GM19372 (cell line): ENCODE measurements around the gene MED25.
"Not testable (repeated sequence)": the region's sequence is repeated elsewhere in the genome, so short reads cannot be mapped to it uniquely, and the experiment has no call there.

ENCODE experiments used
- ATAC-seq: cut with Tn5 transposase; IDR thresholded peaks from one replicate; pipeline ENCODE4 v1.9.1; 2021; ENCODE audit warnings: mild to moderate bottlenecking, low read depth, moderate library complexity; ENCODE audit not compliant: unreplicated experiment

MED25 gene

GRCh38 chr19:49812997-49813861, 4.9 kb upstream of the MED25 start, which contains the start of gene FUZ:
Gene FUZ, minus strand, starts transcription at chr19:49813292. Its CDS starts 186 bp downstream, at chr19:49813106.
- ATAC-seq, result peak; percentile 62

- no peak for ATAC-seq
Measured at GRCh38 chr19:49814010-49814409, 4.1 kb upstream of the MED25 start.

- ATAC-seq, result no peak
Measured at GRCh38 chr19:49816590-49816989, 1.5 kb upstream of the MED25 start.

- no peak for ATAC-seq
Measured at GRCh38 chr19:49818649-49819370, 721 bp downstream of the MED25 start.

GRCh38 chr19:49819452-49820115, 1.5 kb downstream of the MED25 start:
- ATAC-seq, result not testable (repeated sequence)

GRCh38 chr19:49820125-49820524, 2.0 kb downstream of the MED25 start:
- ATAC-seq, result no peak

GRCh38 chr19:49823472-49823871, 5.4 kb downstream of the MED25 start:
- ATAC-seq, result no peak

- no peak for ATAC-seq
Measured at GRCh38 chr19:49824662-49825061, 6.6 kb downstream of the MED25 start.

- no peak for ATAC-seq
Measured at GRCh38 chr19:49827034-49827433, 8.9 kb downstream of the MED25 start.

GRCh38 chr19:49829200-49829599, 11.1 kb downstream of the MED25 start:
- no peak for ATAC-seq

GRCh38 chr19:49829721-49830120, 11.6 kb downstream of the MED25 start:
- ATAC-seq, result no peak

- ATAC-seq, result no peak
Measured at GRCh38 chr19:49830766-49831165, 12.7 kb downstream of the MED25 start.

- no peak for ATAC-seq
Measured at GRCh38 chr19:49831592-49831991, 13.5 kb downstream of the MED25 start.

GRCh38 chr19:49832556-49832955, 14.5 kb downstream of the MED25 start:
- ATAC-seq, result no peak

- ATAC-seq, result no peak
Measured at GRCh38 chr19:49833599-49833998, 15.5 kb downstream of the MED25 start.

GRCh38 chr19:49835562-49835961, 17.5 kb downstream of the MED25 start:
- no peak for ATAC-seq

- ATAC-seq, result no peak
Measured at GRCh38 chr19:49836176-49837008, 18.3 kb downstream of the MED25 start.

GRCh38 chr19:49837009-49837310, 18.9 kb downstream of the MED25 start:
- ATAC-seq, result no peak

GRCh38 chr19:49837425-49837824, 19.3 kb downstream of the MED25 start:
- no peak for ATAC-seq

- ATAC-seq, result no peak
Measured at GRCh38 chr19:49838885-49839588, 20.9 kb downstream of the MED25 start.
